H1 (cell line): ENCODE results near the gene MCRS1. TPM values are rescaled to one million over a fixed set of nuclear protein-coding genes. Genes with fewer than 3 reads are reported as not detected.

Experiments
- CTCF ChIA-PET: fragments of 300-600 bp; sonication (Branson Sonifier 250); formaldehyde crosslinking; loops from one replicate; lab custom pipeline; 2021; ENCODE audit not compliant: partially characterized antibody; lab: Charles Lee
- POLR2A ChIA-PET: fragments of 300-600 bp; sonication (Branson Sonifier 250); formaldehyde crosslinking; loops from one replicate; lab custom pipeline; 2021; ENCODE audit warnings: inconsistent platforms; ENCODE audit not compliant: partially characterized antibody; lab: Charles Lee
- DNase-seq, 2 experiments: peaks; one replicate each; pipeline versions ENCODE4 v3.0.0 to v3.0.0-alpha.2; 2010 to 2022; ENCODE audit warnings: low spot score in 2 of 2, low read depth in 1 of 2, mixed read lengths in 1 of 2
- FAIRE-seq: peaks from 2 replicates; lab custom pipeline; 2011; peaks lifted over from hg19 to GRCh38; lab: Jason Lieb, UNC
- H2AFZ ChIP-seq: 2 replicates; pipeline ENCODE4 v1.8.1; 2012; ENCODE audit warnings: low read length, inconsistent platforms
- H2AK5ac ChIP-seq: 2 replicates; pipeline ENCODE4 v1.6.1; 2013; ENCODE audit warnings: low read depth, low read length
- H2BK120ac ChIP-seq: replicated peaks from 2 replicates; pipeline ENCODE3; 2013; ENCODE audit warnings: low read depth, low read length, inconsistent platforms
- H2BK12ac ChIP-seq: 2 replicates; pipeline ENCODE4 v1.6.1; 2013; ENCODE audit warnings: low read depth, low read length
- H2BK15ac ChIP-seq: 2 replicates; pipeline ENCODE4 v1.6.1; 2013; ENCODE audit warnings: low read length
- H2BK20ac ChIP-seq: 2 replicates; pipeline ENCODE4 v1.6.1; 2013; ENCODE audit warnings: low read length
- H2BK5ac ChIP-seq: 2 replicates; pipeline ENCODE4 v1.6.1; 2013; ENCODE audit warnings: low read depth, low read length
- H3K14ac ChIP-seq: 2 replicates; pipeline ENCODE4 v1.6.1; 2013; ENCODE audit warnings: inconsistent platforms; ENCODE audit not compliant: insufficient read length
- H3K18ac ChIP-seq: 2 replicates; pipeline ENCODE4 v1.6.1; 2013; ENCODE audit warnings: low read length; ENCODE audit errors: extremely low read depth
- H3K23ac ChIP-seq: 2 replicates; pipeline ENCODE4 v1.6.1; 2013; ENCODE audit warnings: inconsistent platforms; ENCODE audit not compliant: insufficient read length
- H3K23me2 ChIP-seq: 2 replicates; pipeline ENCODE4 v1.6.1; 2013; ENCODE audit warnings: low read depth, low read length
- H3K27ac ChIP-seq: 2 replicates; pipeline ENCODE4 v1.6.1; 2011; ENCODE audit warnings: low read depth, low read length, inconsistent platforms
- H3K27me3 ChIP-seq, 4 experiments: replicated peaks in 1 of 4; 1 replicate in 1 of 4; 2 replicates in 3 of 4; pipeline versions ENCODE4 v1.6.1 to v1.8.1; 2011 to 2013; ENCODE audit warnings: low read length in 3 of 4, mild to moderate bottlenecking in 3 of 4, inconsistent platforms in 2 of 4, mixed read lengths in 2 of 4, moderate library complexity in 1 of 4; ENCODE audit not compliant: control insufficient read depth in 3 of 4, insufficient read depth in 3 of 4; ENCODE audit errors: extremely low read depth in 1 of 4
- H3K36me3 ChIP-seq, 4 experiments: 2 replicates each; pipeline versions ENCODE4 v1.6.1 to v1.8.1; 2011 to 2013; ENCODE audit warnings: mild to moderate bottlenecking in 4 of 4, low read length in 3 of 4, moderate library complexity in 2 of 4, control low read depth in 1 of 4, inconsistent platforms in 1 of 4; ENCODE audit not compliant: insufficient read depth in 4 of 4, control insufficient read depth in 2 of 4
- H3K4ac ChIP-seq: replicated peaks from 2 replicates; pipeline ENCODE3; 2013; ENCODE audit warnings: low read length, low read depth, mixed read lengths, inconsistent platforms; ENCODE audit not compliant: insufficient read length
- H3K4me1 ChIP-seq, 4 experiments: replicated peaks in 1 of 4; 1 replicate in 1 of 4; 2 replicates in 3 of 4; pipeline versions ENCODE4 v1.6.1 to v1.8.1; 2011 to 2013; ENCODE audit warnings: low read length in 3 of 4, inconsistent platforms in 2 of 4, mixed read lengths in 1 of 4; ENCODE audit not compliant: insufficient read depth in 4 of 4, control insufficient read depth in 3 of 4
- H3K4me2 ChIP-seq, 2 experiments: 2 replicates each; pipeline versions ENCODE4 v1.6.1 to v1.8.1; 2011 to 2013; ENCODE audit warnings: low read depth in 2 of 2, low read length in 2 of 2, control low read depth in 1 of 2, inconsistent platforms in 1 of 2, mild to moderate bottlenecking in 1 of 2; ENCODE audit not compliant: insufficient read depth in 1 of 2
- H3K4me3 ChIP-seq, 4 experiments: fragments of 200-600, 300-600 bp in 1 of 4; sonication (generic), shearing (Covaris generic), sonication (Bioruptor Twin) in 1 of 4; 2 replicates each; pipeline versions ENCODE4 v1.5.1 to v1.8.1; 2011 to 2016; ENCODE audit warnings: low read length in 4 of 4, low read depth in 3 of 4, control low read depth in 2 of 4, inconsistent platforms in 2 of 4, mild to moderate bottlenecking in 2 of 4, mixed read lengths in 1 of 4, moderate library complexity in 1 of 4; ENCODE audit not compliant: insufficient read depth in 2 of 4; ENCODE audit errors: extremely low read depth in 1 of 4
- H3K56ac ChIP-seq: replicated peaks from 2 replicates; pipeline ENCODE3; 2013; ENCODE audit warnings: low read depth, mild to moderate bottlenecking, mixed read lengths, low read length, inconsistent platforms; ENCODE audit not compliant: insufficient read length
- H3K79me1 ChIP-seq: 2 replicates; pipeline ENCODE4 v1.6.1; 2013; ENCODE audit warnings: low read depth, low read length, control low read depth
- H3K79me2 ChIP-seq, 2 experiments: 2 replicates each; pipeline versions ENCODE4 v1.6.1 to v1.8.1; 2012 to 2013; ENCODE audit warnings: low read length in 2 of 2, mild to moderate bottlenecking in 2 of 2, inconsistent platforms in 1 of 2; ENCODE audit not compliant: insufficient read depth in 2 of 2, control insufficient read depth in 1 of 2
- H3K9ac ChIP-seq, 4 experiments: replicated peaks in 1 of 4; 1 replicate in 1 of 4; 2 replicates in 3 of 4; pipeline versions ENCODE4 v1.6.1 to v1.8.1; 2011 to 2013; ENCODE audit warnings: low read depth in 3 of 4, low read length in 3 of 4, control low read depth in 2 of 4, mild to moderate bottlenecking in 2 of 4, moderate library complexity in 2 of 4, inconsistent platforms in 1 of 4; ENCODE audit errors: extremely low read depth in 1 of 4
- H3K9me3 ChIP-seq, 2 experiments: 2 replicates each; pipeline versions ENCODE4 v1.6.1 to v1.8.1; 2012 to 2013; ENCODE audit warnings: mild to moderate bottlenecking in 2 of 2, moderate library complexity in 2 of 2, control low read depth in 1 of 2, inconsistent platforms in 1 of 2, low read depth in 1 of 2, low read length in 1 of 2, mixed read lengths in 1 of 2; ENCODE audit not compliant: insufficient read depth in 2 of 2
- H4K20me1 ChIP-seq, 2 experiments: replicated peaks in 1 of 2; 2 replicates each; pipeline versions ENCODE3 to v1.8.1; 2011 to 2013; ENCODE audit warnings: inconsistent platforms in 2 of 2, low read length in 2 of 2, mild to moderate bottlenecking in 1 of 2; ENCODE audit not compliant: insufficient read depth in 2 of 2, control insufficient read depth in 1 of 2
- H4K5ac ChIP-seq: 2 replicates; pipeline ENCODE4 v1.6.1; 2013; ENCODE audit warnings: low read length, low read depth, mixed read lengths, inconsistent platforms; ENCODE audit not compliant: insufficient read length
- H4K8ac ChIP-seq: 2 replicates; pipeline ENCODE4 v1.8.0; 2013; ENCODE audit warnings: mild to moderate bottlenecking, moderate library complexity, low read length, inconsistent platforms; ENCODE audit not compliant: insufficient read depth; ENCODE audit errors: extremely low read depth
- H4K91ac ChIP-seq: replicated peaks from 2 replicates; pipeline ENCODE3; 2013; ENCODE audit warnings: low read length, mixed read lengths, inconsistent platforms; ENCODE audit not compliant: insufficient read length
- WGBS, 2 experiments: shearing (Covaris generic) in 1 of 2; methylation state at CpG; one replicate each; pipeline versions ENCODE4 v1.1.6 to v1.1.7; 2013 to 2015; ENCODE audit warnings: low lambda C conversion rate in 2 of 2, mixed read lengths in 2 of 2, inconsistent platforms in 1 of 2, low coverage in 1 of 2, missing lambda C conversion rate in 1 of 2; ENCODE audit not compliant: insufficient replicate concordance in 2 of 2, insufficient coverage in 1 of 2, insufficient read length in 1 of 2; ENCODE audit errors: extremely low coverage in 1 of 2, missing lambda C conversion rate in 1 of 2; 5-methylcytosine and 5-hydroxymethylcytosine counted together
- polyA plus RNA-seq, 7 experiments: library from polyadenylated mRNA; depleted of rRNA in 3 of 7; stranded (reverse) in 5 of 7; unstranded in 2 of 7; fragments of >200 nt in 5 of 7; fragments of 200-250 nt in 2 of 7; gene quantifications; 1 replicate in 5 of 7; 2 replicates in 1 of 7; 4 replicates in 1 of 7; pipeline versions ENCODE4 v1.2.1 to v1.2.3, GENCODE V29; 2011 to 2013; ENCODE audit warnings: missing spikeins in 2 of 7, mixed read lengths in 2 of 7
- total RNA-seq: library from RNA; stranded (reverse); fragmentation: NEBNext Ultra II Directional; extraction: Animal tissue kit (Norgen Biotek cat#: 25700); gene quantifications from 2 replicates; pipeline ENCODE4 v1.2.1, GENCODE V29; 2021

Gene MCRS1
- total and polyA plus RNA-seq, 2 of the 8 experiments (the other 6 are each of a cell fraction or from before 2014, with no cell fraction given): 90.3 to 139 TPM

- H2AK5ac ChIP-seq: no peak overlapping the region
- H3K9me3 ChIP-seq: no peaks in the 10 kb centered on the region
- no peak overlapping the region for H3K4ac ChIP-seq
- H2BK20ac ChIP-seq: no peak overlapping the region
- no peak overlapping the region for H3K4me2 ChIP-seq
- H2BK120ac ChIP-seq: no peak overlapping the region
- no peak overlapping the region for H3K56ac ChIP-seq
- H2BK15ac ChIP-seq: no peak overlapping the region
- ChIA-PET CTCF (interaction anchor here (0.6 to 14.0 kb wide), 19 partner anchors 12 to 256 kb away, joined by 3 to 171 read pairs (median 9); partner anchors contain the start of genes DNAJC22, KCNH3 and MCRS1), POLR2A (interaction anchor here (1.6 to 6.7 kb wide), 2 partner anchors 8 to 14 kb away, joined by 5 to 72 read pairs; partner anchors contain the start of gene MCRS1)
- WGBS, 2 experiments: 89% methylated on average over 7 of the region's 7 CpGs; no CpG with 5 or more reads in 1 of the 2 experiments
- no peak overlapping the region for H3K27ac ChIP-seq
- H3K18ac ChIP-seq: no peak overlapping the region
- H3K79me2 ChIP-seq: no peaks in the 10 kb centered on the region
- H3K79me1 ChIP-seq: no peaks in the 10 kb centered on the region
- no peak overlapping the region for H2BK12ac ChIP-seq
- no peak overlapping the region for H4K91ac ChIP-seq
- H4K20me1 ChIP-seq: no peaks in the 10 kb centered on the region
- H3K14ac ChIP-seq: no peak overlapping the region
- no peak overlapping the region for H4K8ac ChIP-seq
- H4K5ac ChIP-seq: no peak overlapping the region
- peaks cover 6 to 44% (median 36%) of the 10 kb centered on the region in 4 experiments for H3K27me3 ChIP-seq
- peaks cover 8% of the 10 kb centered on the region; the same call in 1 of the 2 replicates for H3K23me2 ChIP-seq
- H3K4me3 ChIP-seq: no peak overlapping the region
- H3K4me1 ChIP-seq: peaks cover 0 to 14% (median 9%) of the 10 kb centered on the region in 4 experiments; a peak in 6 of 7 replicates
- FAIRE-seq: no peak
- no peak overlapping the region for H3K23ac ChIP-seq
- no peak overlapping the region for H2BK5ac ChIP-seq
- no peak overlapping the region for H2AFZ ChIP-seq
- peaks cover 0 to 4% (median 1%) of the 10 kb centered on the region in 4 experiments; a peak in 3 of 8 replicates for H3K36me3 ChIP-seq
- DNase-seq: no peak
- H3K9ac ChIP-seq: no peak overlapping the region
Measured at GRCh38 chr12:49552014-49552413, 15.9 kb downstream of the MCRS1 start.
